HEK293 (cell line): ENCODE results near the gene PFN1.

Source experiments
- CTCF ChIA-PET: fragments of 350-600 bp; formaldehyde crosslinking; extraction: SDS; loops from one replicate; lab custom pipeline; 2021; ENCODE audit warnings: antibody characterized with exemption; lab: Yijun Ruan, JAX
- POLR2A ChIA-PET: fragments of 300-600 bp; formaldehyde crosslinking; extraction: SDS; loops from one replicate; lab custom pipeline; 2020; ENCODE audit warnings: antibody characterized with exemption, inconsistent platforms; lab: Yijun Ruan, JAX
- H3K27ac ChIP-seq: fragments of 200-500 bp; sonication (Bioruptor generic); 2 replicates; pipeline ENCODE4 v1.5.1; 2014; ENCODE audit warnings: low read depth, low read length, control low read depth, inconsistent platforms; ENCODE audit errors: extremely low read depth
- H3K36me3 ChIP-seq, 2 experiments: fragments of 200-500 bp in 1 of 2; sonication (Bioruptor generic) in 1 of 2; 1 replicate in 1 of 2; 2 replicates in 1 of 2; pipeline ENCODE4 v1.5.1; 2014 to 2017; ENCODE audit warnings: inconsistent platforms in 2 of 2, low read length in 2 of 2; ENCODE audit not compliant: control insufficient read depth in 2 of 2, insufficient read depth in 1 of 2
- H3K4me1 ChIP-seq: fragments of 200-500 bp; sonication (Bioruptor generic); 2 replicates; pipeline ENCODE4 v1.5.1; 2014; ENCODE audit warnings: mild to moderate bottlenecking, low read length, inconsistent platforms; ENCODE audit not compliant: control insufficient read depth, insufficient read depth
- H3K4me3 ChIP-seq: 2 replicates; pipeline ENCODE4 v1.5.1; 2011; ENCODE audit warnings: low read depth, mild to moderate bottlenecking, control low read depth, low read length, moderate library complexity
- H3K9me3 ChIP-seq: fragments of 200-500 bp; sonication (Bioruptor generic); 2 replicates; pipeline ENCODE4 v1.5.1; 2014; ENCODE audit warnings: low read depth, low read length, inconsistent platforms; ENCODE audit not compliant: control insufficient read depth, insufficient read depth
- GLIS2 ChIP-seq: fragments of 450-650 bp; formaldehyde crosslinking; IDR thresholded peaks from 2 replicates; pipeline ENCODE4 v1.5.1; 2016; ENCODE audit warnings: missing biosample characterization, missing genetic modification characterization
- KLF10 ChIP-seq: fragments of 450-650 bp; IDR thresholded peaks from 2 replicates; pipeline ENCODE4 v1.5.1; 2018; ENCODE audit warnings: missing biosample characterization, mild to moderate bottlenecking, missing genetic modification characterization
- KLF16 ChIP-seq: fragments of 450-650 bp; formaldehyde crosslinking; IDR thresholded peaks from 2 replicates; pipeline ENCODE4 v1.5.1; 2017; ENCODE audit warnings: missing biosample characterization, missing genetic modification characterization
- OVOL3 ChIP-seq: fragments of 450-650 bp; formaldehyde crosslinking; IDR thresholded peaks from 2 replicates; pipeline ENCODE4 v1.5.1; 2016; ENCODE audit warnings: missing biosample characterization, missing genetic modification characterization
- YY2 ChIP-seq: fragments of 450-650 bp; formaldehyde crosslinking; IDR thresholded peaks from 2 replicates; pipeline ENCODE4 v1.5.1; 2016; ENCODE audit warnings: missing biosample characterization, missing genetic modification characterization
- ZBTB7A ChIP-seq: fragments of 450-650 bp; formaldehyde crosslinking; IDR thresholded peaks from 2 replicates; pipeline ENCODE4 v1.5.1; 2016; ENCODE audit warnings: low read depth, missing biosample characterization, missing genetic modification characterization
- ZEB2 ChIP-seq: fragments of 450-650 bp; formaldehyde crosslinking; IDR thresholded peaks from 2 replicates; pipeline ENCODE4 v1.5.1; 2016; ENCODE audit warnings: missing biosample characterization, missing genetic modification characterization
- ZFP37 ChIP-seq: fragments of 450-650 bp; formaldehyde crosslinking; IDR thresholded peaks from 2 replicates; pipeline ENCODE4 v1.5.1; 2016; ENCODE audit warnings: missing biosample characterization, missing genetic modification characterization
- ZNF169 ChIP-seq: fragments of 450-650 bp; formaldehyde crosslinking; IDR thresholded peaks from 2 replicates; pipeline ENCODE4 v1.5.1; 2016; ENCODE audit warnings: missing biosample characterization, missing genetic modification characterization
- ZNF174 ChIP-seq: fragments of 450-650 bp; formaldehyde crosslinking; IDR thresholded peaks from 2 replicates; pipeline ENCODE4 v1.5.0; 2017; ENCODE audit warnings: missing biosample characterization, mild to moderate bottlenecking, missing genetic modification characterization
- ZNF2 ChIP-seq: fragments of 450-650 bp; formaldehyde crosslinking; IDR thresholded peaks from 2 replicates; pipeline ENCODE4 v1.5.1; 2016; ENCODE audit warnings: missing biosample characterization, missing genetic modification characterization
- ZNF248 ChIP-seq: fragments of 450-650 bp; formaldehyde crosslinking; IDR thresholded peaks from 2 replicates; pipeline ENCODE4 v1.5.1; 2017; ENCODE audit warnings: missing biosample characterization, missing genetic modification characterization
- ZNF311 ChIP-seq: fragments of 450-650 bp; formaldehyde crosslinking; IDR thresholded peaks from 2 replicates; pipeline ENCODE4 v1.5.1; 2017; ENCODE audit warnings: missing biosample characterization, missing genetic modification characterization, borderline replicate concordance
- ZNF324 ChIP-seq: fragments of 450-650 bp; formaldehyde crosslinking; IDR thresholded peaks from 2 replicates; pipeline ENCODE4 v1.5.1; 2016; ENCODE audit warnings: missing biosample characterization, missing genetic modification characterization
- ZNF529 ChIP-seq: fragments of 450-650 bp; formaldehyde crosslinking; IDR thresholded peaks from 2 replicates; pipeline ENCODE4 v1.5.1; 2017; ENCODE audit warnings: missing genetic modification characterization, missing biosample characterization; ENCODE audit not compliant: insufficient replicate concordance
- ZNF544 ChIP-seq: fragments of 450-650 bp; formaldehyde crosslinking; IDR thresholded peaks from 2 replicates; pipeline ENCODE4 v1.5.0; 2017; ENCODE audit warnings: missing biosample characterization, missing genetic modification characterization
- ZNF549 ChIP-seq: fragments of 450-650 bp; IDR thresholded peaks from 2 replicates; pipeline ENCODE4 v1.5.1; 2018; ENCODE audit warnings: missing biosample characterization, missing genetic modification characterization, mild to moderate bottlenecking, inconsistent platforms, moderate library complexity
- ZNF621 ChIP-seq: fragments of 450-650 bp; formaldehyde crosslinking; IDR thresholded peaks from 2 replicates; pipeline ENCODE4 v1.5.1; 2017; ENCODE audit warnings: missing biosample characterization, missing genetic modification characterization
- ZNF670 ChIP-seq: fragments of 450-650 bp; formaldehyde crosslinking; IDR thresholded peaks from 2 replicates; pipeline ENCODE4 v1.5.1; 2016; ENCODE audit warnings: missing biosample characterization, missing genetic modification characterization, low read depth
- TF ChIP-seq, protein P1 (sequence below): fragments of 450-650 bp; formaldehyde crosslinking; IDR thresholded peaks from 2 replicates; pipeline ENCODE4 v1.5.1; 2016; ENCODE audit warnings: missing biosample characterization, missing genetic modification characterization
- TF ChIP-seq, protein P2 (sequence below): IDR thresholded peaks from 2 replicates; pipeline ENCODE4 v1.6.1; 2011; ENCODE audit warnings: mild to moderate bottlenecking, low read depth, low read length, borderline replicate concordance
- TF ChIP-seq, protein P3 (sequence below): fragments of 450-650 bp; formaldehyde crosslinking; IDR thresholded peaks from 2 replicates; pipeline ENCODE4 v1.5.1; 2016; ENCODE audit warnings: missing biosample characterization, missing genetic modification characterization, borderline replicate concordance
- TF ChIP-seq, protein P4 (sequence below): fragments of 450-650 bp; formaldehyde crosslinking; IDR thresholded peaks from 2 replicates; pipeline ENCODE4 v1.5.1; 2016; ENCODE audit warnings: missing biosample characterization, missing genetic modification characterization, borderline replicate concordance
- TF ChIP-seq, protein P5 (sequence below): fragments of 450-650 bp; formaldehyde crosslinking; IDR thresholded peaks from 2 replicates; pipeline ENCODE4 v1.5.1; 2016; ENCODE audit warnings: missing biosample characterization, missing genetic modification characterization

PFN1 gene

DNA sequence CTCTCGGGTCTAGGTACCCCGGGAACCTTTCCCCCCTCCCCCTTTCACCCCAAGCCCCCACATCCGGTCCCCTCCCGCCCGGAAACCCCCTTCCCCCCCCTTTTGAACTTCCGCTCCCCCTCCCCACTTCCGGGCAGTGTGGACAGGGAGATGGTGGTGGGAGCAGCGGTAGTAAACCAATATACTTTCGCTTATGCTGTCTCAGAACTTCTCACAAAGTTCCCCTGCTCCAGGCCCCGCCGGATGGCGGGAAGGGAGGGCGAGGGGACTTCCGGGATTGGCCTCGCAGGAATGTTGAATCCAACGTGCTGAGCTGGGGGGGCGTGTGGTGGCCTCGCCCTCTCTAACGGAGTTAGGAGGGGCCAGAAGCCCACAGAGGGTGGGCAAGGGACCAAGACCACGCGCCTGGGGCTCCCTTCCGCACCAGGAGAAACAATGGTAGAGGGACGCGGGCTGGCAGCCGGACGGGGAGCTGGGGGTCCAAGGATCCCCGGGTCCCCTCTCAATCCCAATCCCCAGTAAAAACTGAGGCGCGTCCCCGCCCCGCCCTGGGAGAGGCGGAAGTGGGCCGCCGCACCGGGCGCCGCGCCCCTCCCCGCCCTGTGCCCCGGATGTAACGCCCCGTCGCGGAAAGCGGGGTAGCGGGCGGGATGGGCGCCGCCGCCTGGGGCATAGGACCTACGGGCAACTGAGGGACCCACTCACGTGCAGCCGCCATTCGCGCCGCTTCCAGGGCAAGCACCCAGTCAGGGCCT lies 742 bp downstream of the PFN1 start:
- Histone ChIP-seq H3K4me3 (peak overlapping the region; percentile 97), H3K36me3 (peaks cover 29 to 47% of the 10 kb centered on the region in 2 experiments), H3K4me1 (peaks cover 21% of the 10 kb centered on the region), H3K27ac (peak overlapping the region; percentile 99), H3K9me3 (no peaks in the 10 kb centered on the region)
- ChIA-PET POLR2A (interaction anchor here (0.7 to 17.9 kb wide), 13 partner anchors 8 to 158 kb away, joined by 3 to 358 read pairs (median 6); partner anchors contain the start of genes CAMTA2, INCA1, KIF1C and PLD2), CTCF (interaction anchor here (0.5 to 2.5 kb wide), 3 partner anchors 8 to 1558 kb away, joined by 3 to 11 read pairs (median 6); partner anchors contain the start of genes RNF167 and SLC25A11)
- no peak for TF ChIP-seq ZNF670 (tag by site-specific recombination)
- TF ChIP-seq ZNF621 (tag by site-specific recombination), result no peak
- no peak for TF ChIP-seq ZNF248 (tag by site-specific recombination)
- TF ChIP-seq KLF16, result peak; percentile 64
- TF ChIP-seq KLF10 (tag by site-specific recombination), result peak; percentile 55; the same call in 1 of the 2 replicates
- peak; percentile 80; the same call in 1 of the 2 replicates for TF ChIP-seq ZBTB7A (tag by site-specific recombination)
- 0 out of 2 replicates have a peak, but pooled peaks have one; percentile 66 for TF ChIP-seq ZFP37
- TF ChIP-seq, protein P1, sequence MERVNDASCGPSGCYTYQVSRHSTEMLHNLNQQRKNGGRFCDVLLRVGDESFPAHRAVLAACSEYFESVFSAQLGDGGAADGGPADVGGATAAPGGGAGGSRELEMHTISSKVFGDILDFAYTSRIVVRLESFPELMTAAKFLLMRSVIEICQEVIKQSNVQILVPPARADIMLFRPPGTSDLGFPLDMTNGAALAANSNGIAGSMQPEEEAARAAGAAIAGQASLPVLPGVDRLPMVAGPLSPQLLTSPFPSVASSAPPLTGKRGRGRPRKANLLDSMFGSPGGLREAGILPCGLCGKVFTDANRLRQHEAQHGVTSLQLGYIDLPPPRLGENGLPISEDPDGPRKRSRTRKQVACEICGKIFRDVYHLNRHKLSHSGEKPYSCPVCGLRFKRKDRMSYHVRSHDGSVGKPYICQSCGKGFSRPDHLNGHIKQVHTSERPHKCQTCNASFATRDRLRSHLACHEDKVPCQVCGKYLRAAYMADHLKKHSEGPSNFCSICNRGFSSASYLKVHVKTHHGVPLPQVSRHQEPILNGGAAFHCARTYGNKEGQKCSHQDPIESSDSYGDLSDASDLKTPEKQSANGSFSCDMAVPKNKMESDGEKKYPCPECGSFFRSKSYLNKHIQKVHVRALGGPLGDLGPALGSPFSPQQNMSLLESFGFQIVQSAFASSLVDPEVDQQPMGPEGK (tag by site-specific recombination), result peak; percentile 88
- no peak for TF ChIP-seq ZNF174 (tag by site-specific recombination)
- TF ChIP-seq, protein P2, sequence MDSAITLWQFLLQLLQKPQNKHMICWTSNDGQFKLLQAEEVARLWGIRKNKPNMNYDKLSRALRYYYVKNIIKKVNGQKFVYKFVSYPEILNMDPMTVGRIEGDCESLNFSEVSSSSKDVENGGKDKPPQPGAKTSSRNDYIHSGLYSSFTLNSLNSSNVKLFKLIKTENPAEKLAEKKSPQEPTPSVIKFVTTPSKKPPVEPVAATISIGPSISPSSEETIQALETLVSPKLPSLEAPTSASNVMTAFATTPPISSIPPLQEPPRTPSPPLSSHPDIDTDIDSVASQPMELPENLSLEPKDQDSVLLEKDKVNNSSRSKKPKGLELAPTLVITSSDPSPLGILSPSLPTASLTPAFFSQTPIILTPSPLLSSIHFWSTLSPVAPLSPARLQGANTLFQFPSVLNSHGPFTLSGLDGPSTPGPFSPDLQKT, result no peak
- TF ChIP-seq ZNF324 (tag by site-specific recombination), result 0 out of 2 replicates have a peak, but pooled peaks have one; percentile 30
- TF ChIP-seq ZEB2 (tag by site-specific recombination), result peak; percentile 61
- peak; percentile 90 for TF ChIP-seq GLIS2 (tag by site-specific recombination)
- peak; percentile 52; the same call in 1 of the 2 replicates for TF ChIP-seq OVOL3 (tag by site-specific recombination)
- TF ChIP-seq, protein P3, sequence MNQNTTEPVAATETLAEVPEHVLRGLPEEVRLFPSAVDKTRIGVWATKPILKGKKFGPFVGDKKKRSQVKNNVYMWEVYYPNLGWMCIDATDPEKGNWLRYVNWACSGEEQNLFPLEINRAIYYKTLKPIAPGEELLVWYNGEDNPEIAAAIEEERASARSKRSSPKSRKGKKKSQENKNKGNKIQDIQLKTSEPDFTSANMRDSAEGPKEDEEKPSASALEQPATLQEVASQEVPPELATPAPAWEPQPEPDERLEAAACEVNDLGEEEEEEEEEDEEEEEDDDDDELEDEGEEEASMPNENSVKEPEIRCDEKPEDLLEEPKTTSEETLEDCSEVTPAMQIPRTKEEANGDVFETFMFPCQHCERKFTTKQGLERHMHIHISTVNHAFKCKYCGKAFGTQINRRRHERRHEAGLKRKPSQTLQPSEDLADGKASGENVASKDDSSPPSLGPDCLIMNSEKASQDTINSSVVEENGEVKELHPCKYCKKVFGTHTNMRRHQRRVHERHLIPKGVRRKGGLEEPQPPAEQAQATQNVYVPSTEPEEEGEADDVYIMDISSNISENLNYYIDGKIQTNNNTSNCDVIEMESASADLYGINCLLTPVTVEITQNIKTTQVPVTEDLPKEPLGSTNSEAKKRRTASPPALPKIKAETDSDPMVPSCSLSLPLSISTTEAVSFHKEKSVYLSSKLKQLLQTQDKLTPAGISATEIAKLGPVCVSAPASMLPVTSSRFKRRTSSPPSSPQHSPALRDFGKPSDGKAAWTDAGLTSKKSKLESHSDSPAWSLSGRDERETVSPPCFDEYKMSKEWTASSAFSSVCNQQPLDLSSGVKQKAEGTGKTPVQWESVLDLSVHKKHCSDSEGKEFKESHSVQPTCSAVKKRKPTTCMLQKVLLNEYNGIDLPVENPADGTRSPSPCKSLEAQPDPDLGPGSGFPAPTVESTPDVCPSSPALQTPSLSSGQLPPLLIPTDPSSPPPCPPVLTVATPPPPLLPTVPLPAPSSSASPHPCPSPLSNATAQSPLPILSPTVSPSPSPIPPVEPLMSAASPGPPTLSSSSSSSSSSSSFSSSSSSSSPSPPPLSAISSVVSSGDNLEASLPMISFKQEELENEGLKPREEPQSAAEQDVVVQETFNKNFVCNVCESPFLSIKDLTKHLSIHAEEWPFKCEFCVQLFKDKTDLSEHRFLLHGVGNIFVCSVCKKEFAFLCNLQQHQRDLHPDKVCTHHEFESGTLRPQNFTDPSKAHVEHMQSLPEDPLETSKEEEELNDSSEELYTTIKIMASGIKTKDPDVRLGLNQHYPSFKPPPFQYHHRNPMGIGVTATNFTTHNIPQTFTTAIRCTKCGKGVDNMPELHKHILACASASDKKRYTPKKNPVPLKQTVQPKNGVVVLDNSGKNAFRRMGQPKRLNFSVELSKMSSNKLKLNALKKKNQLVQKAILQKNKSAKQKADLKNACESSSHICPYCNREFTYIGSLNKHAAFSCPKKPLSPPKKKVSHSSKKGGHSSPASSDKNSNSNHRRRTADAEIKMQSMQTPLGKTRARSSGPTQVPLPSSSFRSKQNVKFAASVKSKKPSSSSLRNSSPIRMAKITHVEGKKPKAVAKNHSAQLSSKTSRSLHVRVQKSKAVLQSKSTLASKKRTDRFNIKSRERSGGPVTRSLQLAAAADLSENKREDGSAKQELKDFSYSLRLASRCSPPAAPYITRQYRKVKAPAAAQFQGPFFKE (tag by site-specific recombination), result no peak
- TF ChIP-seq, protein P4, sequence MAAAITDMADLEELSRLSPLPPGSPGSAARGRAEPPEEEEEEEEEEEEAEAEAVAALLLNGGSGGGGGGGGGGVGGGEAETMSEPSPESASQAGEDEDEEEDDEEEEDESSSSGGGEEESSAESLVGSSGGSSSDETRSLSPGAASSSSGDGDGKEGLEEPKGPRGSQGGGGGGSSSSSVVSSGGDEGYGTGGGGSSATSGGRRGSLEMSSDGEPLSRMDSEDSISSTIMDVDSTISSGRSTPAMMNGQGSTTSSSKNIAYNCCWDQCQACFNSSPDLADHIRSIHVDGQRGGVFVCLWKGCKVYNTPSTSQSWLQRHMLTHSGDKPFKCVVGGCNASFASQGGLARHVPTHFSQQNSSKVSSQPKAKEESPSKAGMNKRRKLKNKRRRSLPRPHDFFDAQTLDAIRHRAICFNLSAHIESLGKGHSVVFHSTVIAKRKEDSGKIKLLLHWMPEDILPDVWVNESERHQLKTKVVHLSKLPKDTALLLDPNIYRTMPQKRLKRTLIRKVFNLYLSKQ (tag by site-specific recombination), result no peak
- no peak for TF ChIP-seq YY2 (tag by site-specific recombination)
- no peak for TF ChIP-seq ZNF2 (tag by site-specific recombination)
- TF ChIP-seq ZNF311 (tag by site-specific recombination), result no peak
- TF ChIP-seq ZNF549 (tag by site-specific recombination), result no peak
- TF ChIP-seq ZNF544 (tag by site-specific recombination), result no peak
- TF ChIP-seq, protein P5, sequence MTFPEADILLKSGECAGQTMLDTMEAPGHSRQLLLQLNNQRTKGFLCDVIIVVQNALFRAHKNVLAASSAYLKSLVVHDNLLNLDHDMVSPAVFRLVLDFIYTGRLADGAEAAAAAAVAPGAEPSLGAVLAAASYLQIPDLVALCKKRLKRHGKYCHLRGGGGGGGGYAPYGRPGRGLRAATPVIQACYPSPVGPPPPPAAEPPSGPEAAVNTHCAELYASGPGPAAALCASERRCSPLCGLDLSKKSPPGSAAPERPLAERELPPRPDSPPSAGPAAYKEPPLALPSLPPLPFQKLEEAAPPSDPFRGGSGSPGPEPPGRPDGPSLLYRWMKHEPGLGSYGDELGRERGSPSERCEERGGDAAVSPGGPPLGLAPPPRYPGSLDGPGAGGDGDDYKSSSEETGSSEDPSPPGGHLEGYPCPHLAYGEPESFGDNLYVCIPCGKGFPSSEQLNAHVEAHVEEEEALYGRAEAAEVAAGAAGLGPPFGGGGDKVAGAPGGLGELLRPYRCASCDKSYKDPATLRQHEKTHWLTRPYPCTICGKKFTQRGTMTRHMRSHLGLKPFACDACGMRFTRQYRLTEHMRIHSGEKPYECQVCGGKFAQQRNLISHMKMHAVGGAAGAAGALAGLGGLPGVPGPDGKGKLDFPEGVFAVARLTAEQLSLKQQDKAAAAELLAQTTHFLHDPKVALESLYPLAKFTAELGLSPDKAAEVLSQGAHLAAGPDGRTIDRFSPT (tag by site-specific recombination), result 0 out of 2 replicates have a peak, but pooled peaks have one; percentile 71
- TF ChIP-seq ZNF169 (tag by site-specific recombination), result no peak
- TF ChIP-seq ZNF529, result no peak
